GM04503 (cell line): ENCODE results near the gene SLC22A15.
A peak's percentile ranks its signal among the peaks of the same experiment; 100 is the strongest.
"Not testable (repeated sequence)": the region's sequence is repeated elsewhere in the genome, so short reads cannot be mapped to it uniquely, and the experiment has no call there.

Source experiments
- DNase-seq: peaks from one replicate; pipeline ENCODE4 v3.0.0-alpha.2; 2012; ENCODE audit warnings: low read depth

SLC22A15 gene

DNA sequence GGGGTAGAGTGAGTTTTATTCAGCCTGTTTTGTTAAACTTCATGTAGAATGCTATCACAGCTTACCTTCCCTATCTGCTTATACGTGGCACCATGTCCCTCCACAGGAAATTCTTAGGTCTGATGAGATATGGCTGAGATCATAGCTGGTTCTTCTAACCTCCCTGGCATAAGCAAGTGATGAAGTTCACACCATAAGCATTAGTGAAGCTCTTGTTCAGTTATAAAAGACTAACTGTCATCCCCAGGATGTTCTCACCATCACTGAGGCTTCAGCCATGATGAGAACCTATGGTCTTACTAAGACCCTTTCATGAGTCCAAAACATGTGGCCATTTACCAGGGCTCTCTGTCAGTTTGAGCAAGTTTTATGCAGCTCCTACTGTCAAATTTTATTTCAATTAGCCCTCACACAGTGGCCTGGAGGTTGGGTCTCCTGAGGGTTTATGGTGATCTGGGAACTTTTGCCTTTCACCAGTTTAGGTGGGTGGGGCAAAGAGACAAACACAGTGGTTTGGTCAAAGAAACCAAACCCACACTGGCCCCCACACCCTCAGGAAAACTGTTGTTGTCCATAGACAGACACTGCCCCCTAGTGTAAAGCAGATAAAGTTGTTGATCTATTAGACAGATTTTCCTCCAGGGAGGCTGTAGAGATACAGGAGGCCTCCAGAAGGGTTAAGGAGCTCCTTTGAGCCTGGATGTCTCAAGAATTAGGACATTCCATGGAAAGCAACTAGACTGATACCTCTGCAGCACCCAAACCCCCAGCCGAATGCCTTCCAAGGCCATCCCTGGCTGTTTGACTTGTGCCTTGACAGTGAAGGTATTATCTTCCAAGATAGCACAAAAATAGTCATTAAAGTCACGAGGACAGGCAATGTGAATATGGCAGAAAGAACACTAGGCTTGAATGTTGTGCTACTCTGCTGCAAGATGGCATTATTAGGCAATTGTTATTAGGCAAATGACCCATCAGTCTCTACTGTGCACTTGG, 5.0 kb downstream of the SLC22A15 start:
- DNase-seq: no peak

DNA sequence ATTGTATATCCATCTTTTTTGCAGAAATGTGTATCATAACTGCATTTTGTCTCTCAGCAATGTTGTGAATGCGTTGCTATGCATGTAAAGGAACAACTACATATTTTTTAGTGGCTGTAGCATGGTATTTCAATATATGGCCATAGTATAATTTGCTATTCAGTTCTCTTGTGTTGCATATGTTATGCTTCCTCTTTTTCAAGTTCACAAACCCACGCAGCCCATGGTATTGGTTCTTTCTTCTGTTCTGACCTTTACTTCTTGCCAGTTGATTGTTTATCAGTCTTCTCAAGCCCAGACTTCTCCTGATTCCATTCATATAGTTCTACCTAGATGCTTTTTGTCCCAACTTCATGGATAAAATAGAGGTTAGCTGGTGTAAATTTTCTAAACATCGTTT, 6.1 kb downstream of the SLC22A15 start:
- DNase-seq: no peak

DNA sequence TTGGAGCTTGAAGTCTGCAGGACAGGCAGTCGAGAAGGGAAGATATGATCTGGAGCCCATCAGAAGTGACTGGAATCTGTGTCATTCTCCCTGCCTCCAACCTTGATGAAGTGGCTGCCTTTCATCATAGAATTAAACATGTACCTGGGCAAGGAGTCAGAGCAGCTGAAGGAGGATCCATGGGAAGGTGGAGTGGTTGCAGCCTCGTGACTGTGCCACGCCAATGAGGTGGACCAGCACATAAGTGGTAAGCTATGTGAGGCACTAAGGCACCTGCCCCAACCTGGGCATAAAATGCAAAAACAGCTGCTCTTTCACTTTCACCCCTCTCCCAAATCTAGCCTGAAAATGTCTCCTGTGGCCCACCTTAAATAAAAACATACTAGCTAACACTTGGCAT, 7.3 kb downstream of the SLC22A15 start:
- no peak for DNase-seq

DNA sequence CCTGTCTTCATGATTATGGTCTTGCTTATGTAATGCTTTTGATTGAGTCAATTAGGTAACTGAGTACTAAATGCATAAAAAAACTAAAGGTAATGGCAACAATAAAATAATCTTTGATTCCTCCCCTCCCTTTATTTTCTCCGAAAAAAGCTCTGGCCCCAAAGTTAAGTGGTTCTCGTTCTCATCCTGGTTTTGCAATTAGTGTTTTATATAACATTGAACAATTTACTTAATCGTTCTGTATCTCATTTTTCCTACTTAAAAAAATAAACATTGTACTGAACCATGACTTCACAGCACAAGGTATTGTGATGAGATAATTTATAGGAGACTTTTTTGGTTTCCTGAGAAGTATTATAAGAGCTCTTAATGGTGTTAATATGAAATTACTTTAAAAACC, 11.3 kb downstream of the SLC22A15 start:
- no peak for DNase-seq

DNA sequence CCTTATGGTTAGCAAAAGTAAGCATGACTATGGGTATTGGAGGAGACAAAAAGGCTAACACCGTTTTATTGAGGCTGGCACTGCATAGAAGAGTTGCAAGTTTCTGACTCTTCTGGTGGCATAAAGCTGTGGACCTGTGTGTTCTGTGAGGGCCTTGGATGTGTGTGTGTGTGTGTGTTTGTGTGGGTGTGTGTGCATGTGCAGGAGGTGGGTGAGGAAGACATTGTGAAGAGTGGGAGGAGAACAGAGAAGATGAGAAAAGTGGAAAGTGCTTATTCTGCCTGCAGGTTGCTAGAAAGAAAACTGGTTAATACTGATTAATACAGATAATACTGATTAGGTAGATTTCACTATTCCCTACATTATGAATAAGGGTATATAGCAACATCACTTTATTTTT, 12.6 kb downstream of the SLC22A15 start:
- no peak for DNase-seq

DNA sequence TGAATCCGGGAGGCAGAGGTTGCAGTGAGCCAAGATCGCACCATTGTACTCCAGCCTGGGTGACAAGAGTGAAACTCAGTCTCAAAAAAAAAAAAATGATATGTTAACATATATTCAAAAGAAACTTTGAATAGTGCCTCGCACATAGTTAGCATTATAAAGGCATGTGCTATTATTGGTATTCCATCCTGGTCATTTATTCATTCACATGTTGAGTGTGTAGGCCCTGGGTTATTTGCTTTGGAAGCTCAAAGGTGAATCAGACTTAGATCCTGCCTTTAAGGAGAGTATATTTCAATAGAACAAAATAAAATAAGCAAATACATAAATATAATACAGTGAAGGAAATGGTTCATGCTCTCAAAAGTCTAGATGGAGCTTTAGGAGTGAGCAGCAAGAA, 13.4 kb downstream of the SLC22A15 start:
- DNase-seq: no peak

DNA sequence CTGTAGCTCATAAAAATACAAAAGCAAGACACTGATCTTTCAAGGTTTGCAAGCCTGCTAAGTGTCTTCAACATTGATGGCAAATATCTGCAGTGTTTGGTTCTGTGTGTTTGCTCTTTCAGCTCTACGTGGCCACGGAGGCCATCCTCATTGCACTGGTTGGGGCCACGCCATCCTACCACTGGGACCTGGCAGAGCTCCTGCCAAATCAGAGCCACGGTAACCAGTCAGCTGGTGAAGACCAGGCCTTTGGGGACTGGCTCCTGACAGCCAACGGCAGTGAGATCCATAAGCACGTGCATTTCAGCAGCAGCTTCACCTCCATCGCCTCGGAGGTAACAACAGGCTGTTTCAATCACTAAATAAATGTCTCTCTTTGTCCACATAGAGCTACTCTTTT, 15.6 kb downstream of the SLC22A15 start:
- no peak for DNase-seq

DNA sequence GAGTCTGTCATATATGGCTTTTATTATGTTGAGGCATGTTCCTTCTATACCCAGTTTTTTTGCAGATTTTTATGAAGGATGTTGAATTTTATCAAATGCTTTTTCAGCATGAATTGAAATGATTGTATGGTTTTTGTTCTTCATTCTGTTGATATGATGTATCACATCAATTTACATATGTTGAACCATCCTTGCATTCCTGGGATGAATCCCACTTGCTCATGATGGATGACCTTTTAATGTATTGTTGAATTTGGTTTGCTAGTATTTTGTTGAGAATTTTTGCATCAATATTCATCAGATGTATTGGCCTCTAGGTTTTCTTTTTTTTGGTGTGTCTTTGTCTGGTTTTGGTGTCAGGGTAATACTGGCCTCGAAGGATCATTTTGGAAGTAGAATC, 21.6 kb downstream of the SLC22A15 start:
- not testable (repeated sequence) for DNase-seq

DNA sequence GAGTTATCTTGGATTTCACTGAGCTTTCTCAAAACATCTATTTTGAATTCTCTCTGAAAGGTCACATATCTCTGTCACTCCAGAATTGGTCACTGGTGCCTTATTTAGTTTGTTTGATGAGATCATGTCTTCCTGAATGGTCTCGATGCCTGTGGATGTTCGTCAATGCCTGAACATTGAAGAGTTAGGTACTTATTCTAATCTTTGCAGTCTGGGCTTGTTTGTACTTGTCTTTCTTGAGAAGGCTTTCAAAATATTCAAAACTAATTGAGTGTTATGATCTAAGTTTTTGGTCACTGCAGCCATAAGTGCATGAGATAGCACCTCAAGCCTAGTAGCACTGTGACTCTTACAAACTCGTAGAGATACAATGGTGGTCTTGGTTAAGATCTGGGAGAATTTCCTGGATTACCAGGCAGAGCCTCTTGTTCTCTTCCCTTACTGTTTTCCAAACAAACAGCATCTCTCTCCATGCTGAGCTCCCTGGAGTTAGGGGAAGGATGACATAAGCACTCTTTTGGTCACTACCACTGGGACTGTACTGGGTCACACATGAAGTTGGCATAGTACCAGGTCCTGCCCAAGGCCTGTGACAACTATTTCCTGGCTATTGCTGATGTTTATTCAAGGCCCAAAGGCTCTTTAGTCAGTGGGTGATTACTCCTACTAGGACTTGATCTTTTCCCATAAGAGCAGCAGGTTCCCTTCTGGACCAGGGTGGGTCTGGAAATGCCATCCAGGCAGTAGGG, 25.6 kb downstream of the SLC22A15 start:
- DNase-seq: peak; percentile 7

DNA sequence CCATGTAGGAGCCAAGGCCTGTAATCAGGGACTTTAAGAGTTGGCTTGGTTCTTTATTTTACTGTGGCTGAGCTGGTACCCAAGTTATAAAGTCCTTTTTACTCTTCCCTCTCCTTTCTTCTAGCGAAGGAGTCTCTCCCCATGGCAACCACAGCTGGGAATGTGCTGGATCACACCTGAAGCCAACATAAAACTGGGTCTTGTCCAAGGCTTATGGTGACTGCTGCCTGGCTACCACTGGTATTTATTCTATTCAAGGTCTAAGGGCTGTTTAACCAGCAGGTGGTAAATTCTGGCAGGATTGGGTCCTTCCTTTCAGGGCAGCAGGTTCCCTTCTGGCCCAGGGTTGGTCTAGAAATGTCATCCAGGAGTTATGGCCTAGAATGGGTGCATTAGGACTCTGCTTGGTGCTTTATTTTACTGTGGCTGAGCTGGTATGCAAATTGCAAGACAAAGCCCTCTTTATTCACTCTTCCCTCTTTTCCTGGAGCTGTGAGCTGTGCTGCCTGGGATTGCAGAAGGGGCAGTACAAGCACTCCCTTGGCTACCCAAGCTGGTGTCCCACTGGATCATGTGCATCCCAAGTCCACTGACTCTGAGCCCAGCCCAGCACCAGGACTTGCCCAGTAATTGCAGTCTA, 26.6 kb downstream of the SLC22A15 start:
- no peak for DNase-seq

DNA sequence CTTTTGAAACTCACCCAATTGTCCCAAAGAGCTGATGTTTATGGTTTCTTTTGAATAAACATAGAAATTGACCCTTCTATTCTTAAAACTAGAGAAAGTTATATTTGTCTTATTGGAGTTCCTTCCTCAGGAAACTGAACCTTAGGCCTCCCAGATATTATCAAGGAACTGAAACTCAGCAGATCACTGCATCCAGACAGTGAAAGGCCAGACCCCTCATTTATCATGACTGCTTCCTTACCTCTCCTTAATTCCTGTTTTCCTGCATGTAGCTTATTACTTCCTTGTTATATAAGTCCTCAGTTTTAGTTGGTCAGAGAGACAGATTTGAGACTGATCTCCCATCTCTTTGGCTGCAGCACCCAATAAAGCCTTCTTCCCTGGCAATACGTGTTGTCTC, 27.5 kb downstream of the SLC22A15 start:
- DNase-seq: no peak

DNA sequence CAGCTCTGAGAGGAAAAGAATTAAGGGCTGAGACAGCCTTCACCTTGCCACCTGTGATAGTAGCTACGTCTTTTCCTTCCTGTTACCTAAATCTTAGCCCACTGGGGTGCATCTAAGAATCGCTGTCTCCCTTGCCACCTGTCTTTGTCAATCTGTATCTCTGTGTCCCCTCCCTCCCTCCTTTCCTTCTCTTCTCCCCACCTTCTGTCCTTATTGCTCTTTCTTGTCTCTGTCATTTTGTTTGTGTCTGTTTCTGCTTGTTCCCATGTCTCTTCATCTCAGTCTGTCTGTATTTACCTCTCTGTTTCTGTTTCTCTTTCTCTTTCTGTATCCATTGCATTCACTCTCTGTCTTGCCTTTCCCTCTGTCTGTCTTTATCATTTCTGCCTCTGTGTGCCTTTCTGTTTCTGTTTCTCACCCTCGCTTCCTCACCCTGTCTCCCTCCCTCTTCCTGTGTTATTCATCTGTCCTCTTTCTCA, 30.2 kb downstream of the SLC22A15 start:
- no peak for DNase-seq

DNA sequence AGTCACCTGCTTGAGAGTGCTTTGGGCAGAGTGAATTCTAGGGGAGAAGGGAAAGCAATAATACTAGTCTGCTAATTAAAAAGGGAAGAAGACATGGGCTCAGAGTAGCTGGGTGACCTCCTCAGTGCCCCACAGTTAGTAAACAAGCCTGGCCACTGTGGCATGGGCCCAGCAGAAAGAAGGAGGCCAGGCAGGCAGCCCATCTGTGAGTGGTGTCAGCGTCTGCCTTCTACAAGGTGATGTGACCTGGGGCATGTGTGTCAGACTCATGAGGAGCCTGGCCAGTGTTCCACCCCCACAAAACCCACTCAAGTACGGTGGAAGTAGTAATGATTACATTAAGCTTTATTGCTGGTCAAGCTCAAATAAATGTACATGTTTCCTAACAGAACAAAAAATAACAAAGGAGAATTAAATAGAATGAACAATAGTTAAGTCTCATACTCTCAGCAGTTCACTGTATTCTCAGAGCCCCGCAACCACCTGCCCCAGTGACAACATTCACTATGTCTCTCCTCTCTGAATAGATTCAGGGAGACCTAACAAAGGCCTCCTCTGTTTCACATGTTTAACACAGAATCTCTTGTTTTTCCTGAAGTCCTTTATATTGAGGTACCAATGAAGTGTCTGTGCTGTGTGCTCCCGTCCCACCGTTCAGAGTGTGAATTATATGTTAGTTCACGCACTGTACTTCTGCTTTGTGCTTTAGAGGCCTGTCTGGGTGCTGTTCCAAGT, 32.5 kb downstream of the SLC22A15 start:
- no peak for DNase-seq

DNA sequence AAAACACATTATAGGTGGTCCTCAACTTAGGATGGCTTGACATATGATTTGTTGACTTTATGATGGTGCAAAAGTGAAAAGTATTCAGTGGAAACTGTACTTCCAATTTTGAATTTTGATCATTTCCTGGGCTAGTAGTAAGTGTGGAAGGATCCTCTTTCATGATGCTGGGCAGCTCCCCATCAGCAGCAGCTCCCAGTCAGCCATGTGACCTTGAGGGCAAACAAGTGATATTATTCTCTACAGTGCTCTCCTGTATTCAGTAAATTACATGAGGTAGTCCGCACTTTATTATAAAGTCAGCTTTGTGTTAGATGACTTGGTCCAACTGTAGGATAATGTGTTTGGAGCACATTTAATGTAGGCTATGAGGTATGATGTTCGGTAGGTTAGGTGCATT, 36.4 kb downstream of the SLC22A15 start:
- DNase-seq: no peak

DNA sequence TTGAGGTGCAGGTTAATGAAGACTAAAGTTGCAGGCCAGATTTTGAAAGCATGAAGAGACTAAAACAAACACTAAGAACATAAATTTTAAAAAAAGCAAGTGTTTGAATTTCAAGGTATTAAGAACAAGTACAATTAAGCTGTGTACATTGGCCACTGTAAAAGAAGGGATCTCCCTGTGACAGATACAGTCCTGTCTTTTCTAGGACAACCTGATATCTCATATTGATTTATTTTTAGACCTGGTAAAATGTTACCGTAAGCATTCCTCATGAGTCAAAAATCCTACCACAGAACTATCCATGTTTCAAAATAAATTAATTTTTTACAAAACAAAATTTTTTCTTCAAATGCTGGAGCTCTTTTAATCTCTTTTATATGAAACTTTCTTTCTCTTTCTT, 39.4 kb downstream of the SLC22A15 start:
- no peak for DNase-seq

DNA sequence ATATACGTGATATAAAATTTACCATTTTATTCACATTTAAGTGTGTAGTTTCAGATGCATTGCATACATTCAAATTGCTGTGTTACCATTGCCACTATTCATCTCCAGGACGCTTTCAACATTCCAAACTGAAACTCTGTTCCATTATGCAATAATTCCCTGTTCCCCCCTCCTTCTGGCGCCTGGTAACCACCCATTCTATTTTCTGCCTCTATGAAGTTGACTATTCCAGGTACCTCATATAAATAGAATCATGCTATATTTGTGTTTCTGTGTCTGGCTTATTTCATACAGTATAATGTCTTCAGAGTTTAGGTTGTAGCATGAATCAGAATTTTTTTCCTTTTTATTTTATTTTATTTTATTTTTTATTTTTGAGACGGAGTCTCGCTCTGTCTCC, 41.7 kb downstream of the SLC22A15 start:
- DNase-seq: no peak

DNA sequence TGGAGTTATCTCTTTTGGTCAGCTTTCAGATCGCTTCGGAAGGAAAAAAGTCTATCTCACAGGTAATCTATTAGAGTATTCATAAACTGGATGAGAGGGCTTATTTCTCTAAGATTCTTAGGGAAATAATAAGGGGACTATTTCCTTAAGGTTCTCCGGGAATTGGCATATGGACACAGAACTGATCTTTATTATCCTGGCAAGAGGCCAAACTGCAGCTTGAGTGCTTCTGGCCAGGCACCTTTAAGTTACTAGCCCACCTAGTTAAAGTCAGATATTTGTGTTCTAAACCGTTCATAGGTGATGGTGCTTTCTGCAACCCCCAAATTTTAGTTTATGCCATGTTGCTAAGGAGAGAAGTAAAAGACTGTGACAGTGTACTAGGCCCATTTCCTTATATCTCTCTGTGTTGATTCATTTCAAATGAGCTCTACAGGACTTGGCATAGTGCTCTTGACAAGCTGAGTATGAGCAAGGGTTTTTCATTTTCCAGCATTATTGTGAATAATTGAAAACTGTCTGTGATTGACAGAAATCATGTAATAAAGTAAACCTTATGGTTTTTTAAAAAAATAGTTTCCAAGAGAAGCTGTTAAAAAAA, 43.4 kb downstream of the SLC22A15 start:
- no peak for DNase-seq

DNA sequence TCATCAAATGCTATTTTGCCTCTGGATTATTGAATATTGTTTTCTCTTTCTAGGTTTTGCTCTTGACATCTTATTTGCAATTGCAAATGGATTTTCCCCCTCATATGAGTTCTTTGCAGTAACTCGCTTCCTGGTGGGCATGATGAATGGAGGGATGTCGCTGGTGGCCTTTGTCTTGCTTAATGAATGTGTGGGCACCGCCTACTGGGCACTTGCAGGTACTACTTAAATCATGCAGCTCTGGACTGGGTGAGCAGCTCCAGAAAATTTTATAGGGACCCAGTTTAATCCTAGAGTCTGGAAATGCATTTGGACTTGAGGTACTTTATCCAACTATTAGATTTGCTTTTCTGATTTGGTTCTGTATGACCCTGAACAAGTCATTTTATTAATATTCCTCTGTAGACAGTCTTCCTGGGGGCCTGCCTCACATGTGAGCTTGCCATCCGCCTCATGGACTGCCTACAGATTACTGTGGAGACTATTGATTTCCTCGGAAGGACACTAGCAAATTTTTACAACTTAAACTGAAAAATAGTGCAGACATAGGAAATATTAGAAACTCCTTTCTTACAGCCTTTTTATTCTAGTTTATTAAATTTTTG, 44.5 kb downstream of the SLC22A15 start:
- no peak for DNase-seq

DNA sequence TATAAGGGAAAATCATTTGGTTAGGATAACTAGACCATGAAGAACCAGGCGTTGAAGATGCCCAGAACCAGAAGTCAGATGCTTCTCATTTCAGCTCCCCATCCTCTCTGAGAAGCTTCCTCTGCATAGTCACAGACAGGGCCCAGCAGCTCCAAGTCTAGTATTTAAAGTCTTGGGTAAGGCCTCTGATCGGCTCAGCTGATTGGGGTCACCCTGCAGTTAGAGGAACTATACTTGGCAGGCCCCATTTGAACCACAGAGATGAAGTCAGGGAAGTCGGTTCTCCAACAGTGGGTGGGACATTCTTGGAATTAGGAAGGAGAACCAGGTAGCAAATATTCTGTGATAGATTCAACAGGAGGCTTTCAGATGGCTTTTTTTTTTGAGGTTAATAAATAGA, 48.3 kb downstream of the SLC22A15 start:
- DNase-seq: no peak

DNA sequence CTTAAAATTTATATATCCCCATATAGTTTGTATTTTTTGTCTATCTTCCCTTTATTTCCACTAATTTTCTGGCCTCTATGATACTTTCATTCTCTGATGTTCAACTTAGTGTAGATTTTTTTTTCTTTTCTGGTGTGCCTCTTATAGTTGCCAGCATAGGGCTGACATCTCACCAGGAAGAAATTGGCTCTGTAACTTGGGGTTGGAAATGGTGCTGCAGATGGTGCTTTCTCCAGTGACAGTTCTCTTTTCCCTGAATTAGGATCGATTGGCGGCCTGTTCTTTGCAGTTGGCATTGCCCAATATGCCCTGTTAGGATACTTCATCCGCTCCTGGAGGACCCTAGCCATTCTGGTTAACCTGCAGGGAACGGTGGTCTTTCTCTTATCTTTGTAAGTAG, 50.3 kb downstream of the SLC22A15 start:
- DNase-seq: no peak

DNA sequence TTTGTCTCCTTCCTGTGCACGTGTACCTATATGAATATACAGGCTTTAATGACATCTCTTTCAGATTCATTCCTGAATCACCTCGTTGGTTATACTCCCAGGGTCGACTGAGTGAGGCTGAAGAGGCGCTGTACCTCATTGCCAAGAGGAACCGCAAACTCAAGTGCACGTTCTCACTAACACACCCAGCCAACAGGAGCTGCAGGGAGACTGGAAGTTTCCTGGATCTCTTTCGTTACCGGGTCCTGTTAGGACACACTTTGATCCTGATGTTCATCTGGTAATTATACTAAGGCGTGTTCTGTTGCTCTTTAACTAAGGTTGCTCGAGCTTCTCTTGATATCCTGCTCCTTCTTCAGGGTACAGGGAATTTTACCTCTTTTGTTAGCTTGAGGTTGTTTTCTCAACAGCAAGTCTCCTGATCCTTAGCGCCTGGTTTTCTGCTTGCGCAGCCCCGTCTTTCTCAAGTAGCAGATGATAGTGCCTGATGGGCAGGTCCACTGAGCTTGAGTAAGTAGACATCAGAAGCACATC, 55.1 kb downstream of the SLC22A15 start:
- DNase-seq: no peak
